SK-N-SH treated with all-trans-retinoic acid at 6 μM for 48 hours (cell line): ENCODE data around the gene CEP43.
A peak's percentile ranks its signal among the peaks of the same experiment; 100 is the strongest.

ENCODE experiments used
- ATAC-seq: fragments of 200-7000 bp; cut with Tn5 transposase; 3 replicates; pipeline ENCODE4 v1.9.1; 2020; ENCODE audit warnings: mild to moderate bottlenecking, moderate library complexity
- BACH2 ChIP-seq: fragments of 250-450 bp; sonication (Bioruptor Pico); IDR thresholded peaks from 2 replicates; pipeline ENCODE4 v1.9.0; 2021; ENCODE audit warnings: mild to moderate bottlenecking, borderline replicate concordance
- CREB5 ChIP-seq: fragments of 250-450 bp; sonication (Bioruptor Pico); IDR thresholded peaks from 2 replicates; pipeline ENCODE4 v1.5.1; 2020; ENCODE audit warnings: low read depth, mild to moderate bottlenecking, moderate library complexity
- CSDC2 ChIP-seq: fragments of 250-450 bp; sonication (Bioruptor Pico); IDR thresholded peaks from 2 replicates; pipeline ENCODE4 v1.5.0; 2020; ENCODE audit warnings: mild to moderate bottlenecking, moderate library complexity
- CSRNP3 ChIP-seq: fragments of 250-450 bp; sonication (Bioruptor Pico); IDR thresholded peaks from 2 replicates; pipeline ENCODE4 v1.5.1; 2021; ENCODE audit warnings: mild to moderate bottlenecking, moderate library complexity
- ESRRG ChIP-seq: fragments of 250-450 bp; sonication (Bioruptor Pico); IDR thresholded peaks from 2 replicates; pipeline ENCODE4 v1.6.1; 2021; ENCODE audit warnings: mild to moderate bottlenecking
- GLIS3 ChIP-seq: fragments of 250-450 bp; sonication (Bioruptor Pico); IDR thresholded peaks from 2 replicates; pipeline ENCODE4 v1.5.0; 2020; ENCODE audit warnings: mild to moderate bottlenecking, moderate library complexity
- OSR1 ChIP-seq: fragments of 250-450 bp; sonication (Bioruptor Pico); IDR thresholded peaks from 2 replicates; pipeline ENCODE4 v1.8.0; 2022; ENCODE audit warnings: moderate library complexity, mild to moderate bottlenecking, inconsistent platforms
- PATZ1 ChIP-seq: fragments of 250-450 bp; sonication (Bioruptor Pico); IDR thresholded peaks from 2 replicates; pipeline ENCODE4 v1.8.0; 2020; ENCODE audit warnings: mild to moderate bottlenecking, moderate library complexity, borderline replicate concordance
- PPARA ChIP-seq: fragments of 250-450 bp; sonication (Bioruptor Pico); IDR thresholded peaks from 2 replicates; pipeline ENCODE4 v1.5.0; 2020; ENCODE audit warnings: mild to moderate bottlenecking, borderline replicate concordance
- SNAI2 ChIP-seq: fragments of 250-450 bp; sonication (Bioruptor Pico); IDR thresholded peaks from 2 replicates; pipeline ENCODE4 v1.5.0; 2020; ENCODE audit warnings: mild to moderate bottlenecking, moderate library complexity
- TCF4 ChIP-seq: fragments of 250-450 bp; sonication (Bioruptor Pico); IDR thresholded peaks from 2 replicates; pipeline ENCODE4 v1.8.0; 2021; ENCODE audit warnings: mild to moderate bottlenecking, moderate library complexity, borderline replicate concordance
- TOX ChIP-seq: fragments of 250-450 bp; sonication (Bioruptor Pico); IDR thresholded peaks from 2 replicates; pipeline ENCODE4 v1.8.0; 2021; ENCODE audit warnings: mild to moderate bottlenecking, moderate library complexity, borderline replicate concordance
- ZC3H10 ChIP-seq: fragments of 250-450 bp; sonication (Bioruptor Pico); IDR thresholded peaks from 2 replicates; pipeline ENCODE4 v1.5.1; 2021; ENCODE audit warnings: mild to moderate bottlenecking, moderate library complexity
- ZFP3 ChIP-seq: fragments of 250-450 bp; sonication (Bioruptor Pico); IDR thresholded peaks from 2 replicates; pipeline ENCODE4 v1.5.0; 2020; ENCODE audit warnings: mild to moderate bottlenecking, moderate library complexity
- ZFP30 ChIP-seq: fragments of 450-650 bp; formaldehyde crosslinking; IDR thresholded peaks from 2 replicates; pipeline ENCODE4 v1.5.0; 2022; ENCODE audit warnings: mild to moderate bottlenecking, moderate library complexity
- ZNF565 ChIP-seq: fragments of 450-650 bp; formaldehyde crosslinking; conservative IDR thresholded peaks from 2 replicates; pipeline ENCODE4 v1.5.0; 2020; ENCODE audit warnings: low read depth, mild to moderate bottlenecking, moderate library complexity
- ZNF70 ChIP-seq: fragments of 450-650 bp; formaldehyde crosslinking; IDR thresholded peaks from 2 replicates; pipeline ENCODE4 v1.5.0; 2020; ENCODE audit warnings: mild to moderate bottlenecking, moderate library complexity
- ZNF8 ChIP-seq: fragments of 450-650 bp; formaldehyde crosslinking; IDR thresholded peaks from 2 replicates; pipeline ENCODE4 v1.5.0; 2020; ENCODE audit warnings: mild to moderate bottlenecking, moderate library complexity
- TF ChIP-seq, protein P1 (sequence below): fragments of 250-450 bp; sonication (Bioruptor Pico); IDR thresholded peaks from 2 replicates; pipeline ENCODE4 v1.8.0; 2021; ENCODE audit warnings: low read depth, mild to moderate bottlenecking, moderate library complexity, borderline replicate concordance
- TF ChIP-seq, protein P2 (sequence below): fragments of 250-450 bp; sonication (Bioruptor Pico); IDR thresholded peaks from 2 replicates; pipeline ENCODE4 v1.5.0; 2020; ENCODE audit warnings: mild to moderate bottlenecking, moderate library complexity

Gene CEP43

DNA sequence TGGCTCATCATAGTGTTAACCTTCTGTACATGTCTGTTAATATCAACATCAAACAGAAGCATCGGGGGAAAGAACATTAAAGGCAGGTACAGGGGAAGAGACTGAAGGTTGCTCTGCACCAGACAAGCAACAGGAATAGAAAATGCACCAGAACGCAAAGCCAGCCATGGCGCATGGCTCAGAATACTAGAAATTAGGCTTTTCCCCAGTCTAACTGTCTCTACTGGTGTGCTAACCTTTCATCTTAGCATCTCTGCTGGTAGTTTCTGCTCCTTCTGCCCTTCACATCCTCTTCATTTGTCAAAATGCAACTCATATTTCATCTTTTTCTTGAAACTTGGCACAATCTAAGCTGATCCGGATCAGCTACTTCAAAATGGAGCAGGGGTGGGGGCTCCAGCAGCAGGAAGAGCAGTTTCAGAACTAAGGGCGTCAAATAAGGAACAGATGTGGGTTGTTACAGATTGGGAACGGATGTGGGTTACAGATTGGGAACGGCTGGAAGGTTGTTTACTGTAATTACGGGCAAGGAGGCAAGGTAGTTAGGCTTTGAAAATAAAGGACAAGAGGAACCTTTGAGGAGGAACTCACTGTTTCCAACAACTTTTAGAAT is 29.7 kb upstream of the CEP43 start:
- no peak for TF ChIP-seq ZNF8 (CRISPR knock-in tag)
- TF ChIP-seq ZNF565 (CRISPR knock-in tag), result no peak
- TF ChIP-seq TCF4 (CRISPR knock-in tag), result peak; percentile 21; the same call in 1 of the 2 replicates
- TF ChIP-seq CSRNP3 (CRISPR knock-in tag), result no peak
- ATAC-seq, result peak; percentile 66

DNA sequence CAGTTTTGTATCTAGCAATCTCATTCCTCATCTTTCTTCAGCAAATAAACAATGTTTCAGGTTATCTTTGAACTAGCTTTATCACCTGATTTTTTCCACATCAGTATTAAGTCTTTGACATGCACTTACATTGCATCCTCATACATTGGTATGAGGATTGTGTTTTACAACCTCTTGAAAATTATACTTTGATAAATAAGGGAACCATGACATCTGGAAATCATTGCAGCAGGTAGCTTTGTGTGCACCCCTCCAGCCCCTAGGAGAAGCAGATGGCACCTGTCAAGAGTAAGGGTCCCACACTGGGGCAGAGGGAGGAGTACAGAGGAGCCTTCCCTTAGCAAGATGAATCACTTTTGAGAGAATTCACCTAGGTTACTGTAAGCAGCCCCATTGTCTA is 29.1 kb upstream of the CEP43 start:
- no peak for TF ChIP-seq ZNF565 (CRISPR knock-in tag)
- TF ChIP-seq GLIS3 (CRISPR knock-in tag), result no peak
- TF ChIP-seq CSDC2, result no peak
- TF ChIP-seq PPARA (CRISPR knock-in tag), result no peak
- no peak for TF ChIP-seq ZFP30
- TF ChIP-seq, all 23 proteins: peak for 0
- ATAC-seq, result no peak

DNA sequence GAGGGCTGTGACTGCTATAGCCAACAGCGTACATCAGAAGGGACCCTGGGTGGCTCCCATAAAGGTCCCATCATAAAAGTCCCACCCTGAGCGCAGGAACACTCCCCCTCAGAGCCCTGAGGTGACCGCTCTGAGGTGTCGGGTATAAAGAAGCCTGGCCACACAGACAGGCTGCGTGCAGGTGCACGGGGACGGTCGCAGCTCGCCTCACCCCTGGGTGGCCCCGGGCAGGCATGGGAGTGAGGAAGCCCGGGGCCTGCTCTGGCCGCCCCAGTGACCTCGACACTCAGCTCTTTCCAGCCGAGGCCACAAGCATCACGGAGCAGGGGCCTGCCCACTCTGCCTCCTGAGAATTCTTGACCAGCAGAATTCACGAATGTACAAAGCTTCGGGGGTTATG is 28.4 kb upstream of the CEP43 start:
- TF ChIP-seq SNAI2 (CRISPR knock-in tag) (no peak), ZC3H10 (no peak), CSDC2 (no peak), ZNF565 (CRISPR knock-in tag) (no peak), OSR1 (CRISPR knock-in tag) (no peak), TOX (CRISPR knock-in tag) (no peak), CREB5 (CRISPR knock-in tag) (no peak), ZNF8 (CRISPR knock-in tag) (no peak), PATZ1 (CRISPR knock-in tag) (no peak), ESRRG (CRISPR knock-in tag) (no peak), ZNF70 (CRISPR knock-in tag) (no peak), PPARA (CRISPR knock-in tag) (no peak), ZFP30 (no peak), BACH2 (CRISPR knock-in tag) (no peak), CSRNP3 (CRISPR knock-in tag) (no peak), ZFP3 (CRISPR knock-in tag) (no peak)
- TF ChIP-seq, protein P1, sequence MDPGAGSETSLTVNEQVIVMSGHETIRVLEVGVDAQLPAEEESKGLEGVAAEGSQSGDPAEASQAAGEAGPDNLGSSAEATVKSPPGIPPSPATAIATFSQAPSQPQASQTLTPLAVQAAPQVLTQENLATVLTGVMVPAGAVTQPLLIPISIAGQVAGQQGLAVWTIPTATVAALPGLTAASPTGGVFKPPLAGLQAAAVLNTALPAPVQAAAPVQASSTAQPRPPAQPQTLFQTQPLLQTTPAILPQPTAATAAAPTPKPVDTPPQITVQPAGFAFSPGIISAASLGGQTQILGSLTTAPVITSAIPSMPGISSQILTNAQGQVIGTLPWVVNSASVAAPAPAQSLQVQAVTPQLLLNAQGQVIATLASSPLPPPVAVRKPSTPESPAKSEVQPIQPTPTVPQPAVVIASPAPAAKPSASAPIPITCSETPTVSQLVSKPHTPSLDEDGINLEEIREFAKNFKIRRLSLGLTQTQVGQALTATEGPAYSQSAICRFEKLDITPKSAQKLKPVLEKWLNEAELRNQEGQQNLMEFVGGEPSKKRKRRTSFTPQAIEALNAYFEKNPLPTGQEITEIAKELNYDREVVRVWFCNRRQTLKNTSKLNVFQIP (CRISPR knock-in tag), result no peak
- TF ChIP-seq, all 23 proteins: peak for 0

GRCh38 chr6:166971271-166971670 is 27.9 kb upstream of the CEP43 start:
- ATAC-seq, result no peak
- TF ChIP-seq, protein P2, sequence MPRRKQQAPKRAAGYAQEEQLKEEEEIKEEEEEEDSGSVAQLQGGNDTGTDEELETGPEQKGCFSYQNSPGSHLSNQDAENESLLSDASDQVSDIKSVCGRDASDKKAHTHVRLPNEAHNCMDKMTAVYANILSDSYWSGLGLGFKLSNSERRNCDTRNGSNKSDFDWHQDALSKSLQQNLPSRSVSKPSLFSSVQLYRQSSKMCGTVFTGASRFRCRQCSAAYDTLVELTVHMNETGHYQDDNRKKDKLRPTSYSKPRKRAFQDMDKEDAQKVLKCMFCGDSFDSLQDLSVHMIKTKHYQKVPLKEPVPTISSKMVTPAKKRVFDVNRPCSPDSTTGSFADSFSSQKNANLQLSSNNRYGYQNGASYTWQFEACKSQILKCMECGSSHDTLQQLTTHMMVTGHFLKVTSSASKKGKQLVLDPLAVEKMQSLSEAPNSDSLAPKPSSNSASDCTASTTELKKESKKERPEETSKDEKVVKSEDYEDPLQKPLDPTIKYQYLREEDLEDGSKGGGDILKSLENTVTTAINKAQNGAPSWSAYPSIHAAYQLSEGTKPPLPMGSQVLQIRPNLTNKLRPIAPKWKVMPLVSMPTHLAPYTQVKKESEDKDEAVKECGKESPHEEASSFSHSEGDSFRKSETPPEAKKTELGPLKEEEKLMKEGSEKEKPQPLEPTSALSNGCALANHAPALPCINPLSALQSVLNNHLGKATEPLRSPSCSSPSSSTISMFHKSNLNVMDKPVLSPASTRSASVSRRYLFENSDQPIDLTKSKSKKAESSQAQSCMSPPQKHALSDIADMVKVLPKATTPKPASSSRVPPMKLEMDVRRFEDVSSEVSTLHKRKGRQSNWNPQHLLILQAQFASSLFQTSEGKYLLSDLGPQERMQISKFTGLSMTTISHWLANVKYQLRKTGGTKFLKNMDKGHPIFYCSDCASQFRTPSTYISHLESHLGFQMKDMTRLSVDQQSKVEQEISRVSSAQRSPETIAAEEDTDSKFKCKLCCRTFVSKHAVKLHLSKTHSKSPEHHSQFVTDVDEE (CRISPR knock-in tag), result no peak

More for the DNA sequence above, 28.4 kb upstream of the CEP43 start:
- no peak for ATAC-seq
